A673 (cell line): ENCODE results near the gene TAF3.

Source experiments
- CTCF ChIP-seq: fragments of 300-800, 200-600 bp; sonication (generic); conservative IDR thresholded peaks from 2 replicates; pipeline ENCODE4 v1.5.1; 2017; ENCODE audit warnings: low read depth, mild to moderate bottlenecking, antibody characterized with exemption, low read length, moderate library complexity, mixed read lengths
- EZH2 ChIP-seq: fragments of 200-600 bp; sonication (generic); IDR thresholded peaks from 2 replicates; pipeline ENCODE4 v1.6.1; 2017; ENCODE audit warnings: borderline replicate concordance, low read depth, mild to moderate bottlenecking, mixed read lengths, antibody characterized with exemption, low read length; ENCODE audit not compliant: poor library complexity, severe bottlenecking

DNA sequence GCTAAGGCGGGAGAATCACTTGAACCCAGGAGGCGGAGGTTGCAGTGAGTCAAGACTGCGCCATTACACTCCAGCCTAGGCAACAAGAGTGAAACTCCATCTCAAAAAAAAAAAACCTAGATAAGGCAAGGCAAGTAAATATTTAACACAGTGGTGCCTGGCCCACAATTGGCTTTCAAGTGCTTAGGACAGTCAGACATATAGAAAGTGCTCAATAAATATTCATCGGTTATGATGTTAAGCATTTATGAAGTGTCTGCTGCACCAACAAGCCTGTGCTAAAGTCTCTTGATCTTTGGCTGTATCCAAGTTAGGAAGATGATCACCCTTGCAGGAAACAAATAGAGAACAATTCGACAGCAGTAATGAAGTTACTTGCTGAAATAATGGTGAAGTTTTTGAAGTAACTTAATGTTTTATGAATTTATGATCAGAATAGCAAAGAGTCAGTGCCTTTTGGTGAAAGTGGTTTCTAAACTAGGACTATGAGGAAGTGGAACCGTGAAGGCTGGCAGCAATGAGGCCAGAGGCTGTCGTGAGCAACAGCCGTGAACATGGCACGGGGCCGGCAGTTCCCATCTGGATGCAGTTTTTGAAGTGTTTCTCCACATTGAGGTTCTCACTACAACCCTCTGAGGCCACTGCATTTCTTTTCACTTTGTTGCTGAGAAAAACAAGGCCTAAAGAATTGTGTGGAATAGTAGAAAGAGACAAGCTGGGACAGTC is 188.1 kb downstream of the TAF3 start:
- TF ChIP-seq CTCF, result no peak
- TF ChIP-seq EZH2, result no peak
